ENCODE results near the gene SMIM21. TPM values are rescaled to one million over a fixed set of nuclear protein-coding genes. Genes with fewer than 3 reads are reported as not detected.

The SMIM21 gene
- total RNA-seq, 1 donor from 2014 or later: not detected

GRCh38 chr18:75472396-75472795 lies 44.9 kb upstream of the SMIM21 start:
- Mint-ChIP-seq H3K27me3 (ENCODE audit: unreplicated experiment) (no peaks in the 10 kb centered on the region), H3K4me3 (ENCODE audit: unreplicated experiment) (no peak overlapping the region), H3K9me3 (ENCODE audit: unreplicated experiment) (no peaks in the 10 kb centered on the region), H3K4me1 (ENCODE audit: unreplicated experiment) (no peaks in the 10 kb centered on the region), H3K36me3 (ENCODE audit: low read depth, unreplicated experiment) (no peaks in the 10 kb centered on the region), H3K27ac (ENCODE audit: unreplicated experiment) (no peak overlapping the region)
- no peak for DNase-seq (ENCODE audit: low spot score)
- TF ChIP-seq CTCF (IDR thresholded peaks at IDR 0.05; ENCODE audit: unreplicated experiment): no peak

- no peak for TF ChIP-seq CTCF (IDR thresholded peaks at IDR 0.05; ENCODE audit: unreplicated experiment)
- no peak overlapping the region for H3K27ac Mint-ChIP-seq (ENCODE audit: unreplicated experiment)
- no peaks in the 10 kb centered on the region for H3K36me3 Mint-ChIP-seq (ENCODE audit: low read depth, unreplicated experiment)
- DNase-seq (ENCODE audit: low spot score): no peak
- no peak overlapping the region for H3K4me3 Mint-ChIP-seq (ENCODE audit: unreplicated experiment)
- no peaks in the 10 kb centered on the region for H3K9me3 Mint-ChIP-seq (ENCODE audit: unreplicated experiment)
- no peaks in the 10 kb centered on the region for H3K27me3 Mint-ChIP-seq (ENCODE audit: unreplicated experiment)
- H3K4me1 Mint-ChIP-seq (ENCODE audit: unreplicated experiment): no peaks in the 10 kb centered on the region
Observed at GRCh38 chr18:75471850-75472249, 44.3 kb upstream of the SMIM21 start.

GRCh38 chr18:75467851-75468250 lies 40.3 kb upstream of the SMIM21 start:
- H3K36me3 Mint-ChIP-seq (ENCODE audit: low read depth, unreplicated experiment): no peaks in the 10 kb centered on the region
- H3K27ac Mint-ChIP-seq (ENCODE audit: unreplicated experiment): no peak overlapping the region
- no peaks in the 10 kb centered on the region for H3K4me1 Mint-ChIP-seq (ENCODE audit: unreplicated experiment)
- H3K4me3 Mint-ChIP-seq (ENCODE audit: unreplicated experiment): no peak overlapping the region
- H3K27me3 Mint-ChIP-seq (ENCODE audit: unreplicated experiment): peaks cover 1% of the 10 kb centered on the region
- H3K9me3 Mint-ChIP-seq (ENCODE audit: unreplicated experiment): no peaks in the 10 kb centered on the region
- no peak for DNase-seq (ENCODE audit: low spot score)
- no peak for TF ChIP-seq CTCF (IDR thresholded peaks at IDR 0.05; ENCODE audit: unreplicated experiment)

GRCh38 chr18:75467281-75467795 lies 39.8 kb upstream of the SMIM21 start:
- TF ChIP-seq CTCF (IDR thresholded peaks at IDR 0.05; ENCODE audit: unreplicated experiment): no peak

GRCh38 chr18:75464356-75464755 lies 36.9 kb upstream of the SMIM21 start:
- Mint-ChIP-seq H3K4me1 (ENCODE audit: unreplicated experiment) (no peaks in the 10 kb centered on the region), H3K36me3 (ENCODE audit: low read depth, unreplicated experiment) (no peaks in the 10 kb centered on the region), H3K4me3 (ENCODE audit: unreplicated experiment) (no peak overlapping the region), H3K27me3 (ENCODE audit: unreplicated experiment) (peaks cover 1% of the 10 kb centered on the region), H3K27ac (ENCODE audit: unreplicated experiment) (no peak overlapping the region), H3K9me3 (ENCODE audit: unreplicated experiment) (no peaks in the 10 kb centered on the region)
- DNase-seq (ENCODE audit: low spot score): no peak
- no peak for TF ChIP-seq CTCF (IDR thresholded peaks at IDR 0.05; ENCODE audit: unreplicated experiment)

More at GRCh38 chr18:75467281-75467795, 39.8 kb upstream of the SMIM21 start:
- Mint-ChIP-seq H3K9me3 (ENCODE audit: unreplicated experiment) (no peaks in the 10 kb centered on the region), H3K4me1 (ENCODE audit: unreplicated experiment) (no peaks in the 10 kb centered on the region), H3K27me3 (ENCODE audit: unreplicated experiment) (peaks cover 1% of the 10 kb centered on the region), H3K4me3 (ENCODE audit: unreplicated experiment) (no peak overlapping the region), H3K27ac (ENCODE audit: unreplicated experiment) (no peak overlapping the region), H3K36me3 (ENCODE audit: low read depth, unreplicated experiment) (no peaks in the 10 kb centered on the region)
- DNase-seq (ENCODE audit: low spot score): no peak

Data from endothelial cell (in vitro differentiated cells).